ENCODE results near the gene UBTF.
A peak's percentile ranks its signal among the peaks of the same experiment; 100 is the strongest.

The UBTF gene

DNA sequence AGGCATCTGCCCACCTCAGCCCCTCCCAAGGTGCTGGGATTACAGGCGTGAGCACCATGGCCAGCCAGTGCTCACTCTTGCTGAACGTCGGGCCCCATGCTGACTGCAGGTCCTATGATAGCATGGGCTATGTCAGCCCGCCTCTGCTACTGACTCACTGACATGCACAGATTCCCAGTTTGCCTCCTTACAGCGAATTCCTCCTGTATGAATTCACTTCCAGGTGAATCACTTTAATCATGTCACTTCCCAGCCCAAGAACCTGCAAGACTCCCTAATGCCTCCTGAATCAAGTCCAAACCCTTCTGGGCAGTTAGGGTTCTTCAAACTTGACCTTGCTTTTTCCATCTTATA, 16.1 kb upstream of the UBTF start:
- no peaks in the 10 kb centered on the region for H3K9me3 ChIP-seq (ENCODE audit: severe bottlenecking)
- no peak overlapping the region for H3K4me3 ChIP-seq (ENCODE audit: low read depth, low read length)
- H3K27me3 ChIP-seq (ENCODE audit: insufficient read depth, low read depth, severe bottlenecking) = no peaks in the 10 kb centered on the region
- no peaks in the 10 kb centered on the region for H3K36me3 ChIP-seq
- no peak for DNase-seq
- TF ChIP-seq, protein P1, sequence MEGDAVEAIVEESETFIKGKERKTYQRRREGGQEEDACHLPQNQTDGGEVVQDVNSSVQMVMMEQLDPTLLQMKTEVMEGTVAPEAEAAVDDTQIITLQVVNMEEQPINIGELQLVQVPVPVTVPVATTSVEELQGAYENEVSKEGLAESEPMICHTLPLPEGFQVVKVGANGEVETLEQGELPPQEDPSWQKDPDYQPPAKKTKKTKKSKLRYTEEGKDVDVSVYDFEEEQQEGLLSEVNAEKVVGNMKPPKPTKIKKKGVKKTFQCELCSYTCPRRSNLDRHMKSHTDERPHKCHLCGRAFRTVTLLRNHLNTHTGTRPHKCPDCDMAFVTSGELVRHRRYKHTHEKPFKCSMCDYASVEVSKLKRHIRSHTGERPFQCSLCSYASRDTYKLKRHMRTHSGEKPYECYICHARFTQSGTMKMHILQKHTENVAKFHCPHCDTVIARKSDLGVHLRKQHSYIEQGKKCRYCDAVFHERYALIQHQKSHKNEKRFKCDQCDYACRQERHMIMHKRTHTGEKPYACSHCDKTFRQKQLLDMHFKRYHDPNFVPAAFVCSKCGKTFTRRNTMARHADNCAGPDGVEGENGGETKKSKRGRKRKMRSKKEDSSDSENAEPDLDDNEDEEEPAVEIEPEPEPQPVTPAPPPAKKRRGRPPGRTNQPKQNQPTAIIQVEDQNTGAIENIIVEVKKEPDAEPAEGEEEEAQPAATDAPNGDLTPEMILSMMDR (IDR thresholded peaks at IDR 0.05; ENCODE audit: low read depth, low read length) = no peak
- no peak overlapping the region for H3K27ac ChIP-seq

DNA sequence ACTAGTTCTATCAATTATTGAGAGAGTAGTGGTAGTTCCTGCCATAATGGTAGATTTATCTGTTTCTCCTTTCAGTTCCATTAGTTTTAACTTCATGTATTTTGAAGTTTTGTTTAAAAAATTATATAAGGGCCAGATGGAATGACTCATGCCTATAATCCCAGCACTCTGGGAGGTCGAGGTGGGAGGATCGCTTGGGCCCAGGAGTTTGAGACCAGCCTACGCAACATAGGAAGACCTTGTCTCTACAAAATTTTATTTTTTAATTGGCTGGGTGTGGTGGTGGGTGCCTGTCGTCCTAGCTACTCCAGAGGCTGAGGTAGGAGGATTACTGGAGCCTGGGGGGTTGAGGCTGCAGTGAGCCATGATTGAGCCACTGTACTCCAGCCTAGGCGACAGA, 14.1 kb upstream of the UBTF start:
- Histone ChIP-seq H3K9me3 (ENCODE audit: severe bottlenecking) (no peaks in the 10 kb centered on the region), H3K4me3 (ENCODE audit: low read depth, low read length) (no peak overlapping the region), H3K27me3 (ENCODE audit: insufficient read depth, low read depth, severe bottlenecking) (no peaks in the 10 kb centered on the region), H3K27ac (peak overlapping the region; percentile 66), H3K36me3 (no peaks in the 10 kb centered on the region)
- TF ChIP-seq, protein P1 (IDR thresholded peaks at IDR 0.05; ENCODE audit: low read depth, low read length) = no peak
- no peak for DNase-seq

DNA sequence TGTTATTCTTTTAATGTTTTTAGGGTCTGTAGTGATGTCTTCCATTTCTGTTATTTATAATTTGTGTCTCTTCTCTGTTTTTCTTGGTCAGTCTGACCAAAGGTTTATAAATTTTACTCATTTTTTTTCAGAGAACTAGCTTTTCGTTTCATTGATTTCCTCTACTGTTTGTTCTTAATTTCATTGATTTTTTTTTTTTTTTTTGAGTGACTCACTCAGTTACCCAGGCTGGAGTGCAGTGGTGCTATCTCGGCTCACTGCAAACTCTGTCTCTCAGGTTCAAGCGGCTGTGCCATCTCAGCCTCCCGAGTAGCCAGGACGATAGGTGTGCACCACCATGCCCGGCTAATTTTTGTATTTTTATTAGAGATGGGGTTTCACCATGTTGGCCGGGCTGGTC, 12.6 kb upstream of the UBTF start:
- Histone ChIP-seq H3K27me3 (ENCODE audit: insufficient read depth, low read depth, severe bottlenecking) (no peaks in the 10 kb centered on the region), H3K27ac (peak overlapping the region; percentile 66), H3K9me3 (ENCODE audit: severe bottlenecking) (no peaks in the 10 kb centered on the region), H3K36me3 (no peaks in the 10 kb centered on the region), H3K4me3 (ENCODE audit: low read depth, low read length) (no peak overlapping the region)
- DNase-seq = no peak
- TF ChIP-seq, protein P1 (IDR thresholded peaks at IDR 0.05; ENCODE audit: low read depth, low read length) = no peak

DNA sequence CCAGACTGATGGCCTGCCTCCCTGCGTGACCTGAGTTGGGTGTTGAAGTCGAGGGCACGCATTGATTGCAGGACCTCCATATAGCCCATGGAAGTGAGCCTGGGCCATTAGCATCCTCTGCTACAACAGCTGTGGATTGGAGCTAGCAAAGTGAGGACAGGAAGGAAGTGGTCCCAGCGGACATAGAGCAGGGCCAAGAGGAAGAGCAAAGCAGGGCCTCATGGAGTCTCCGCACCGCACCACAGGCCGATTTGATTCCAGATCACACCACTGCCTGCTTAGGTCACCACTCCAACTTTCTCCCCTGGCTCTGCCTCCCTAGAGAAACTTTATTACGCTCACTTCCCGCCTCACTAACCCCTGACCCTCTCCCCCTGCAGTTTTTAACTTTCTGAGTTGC, 10.7 kb upstream of the UBTF start:
- no peaks in the 10 kb centered on the region for H3K9me3 ChIP-seq (ENCODE audit: severe bottlenecking)
- H3K27ac ChIP-seq = no peak overlapping the region
- H3K27me3 ChIP-seq (ENCODE audit: insufficient read depth, low read depth, severe bottlenecking) = no peaks in the 10 kb centered on the region
- no peak overlapping the region for H3K4me3 ChIP-seq (ENCODE audit: low read depth, low read length)
- DNase-seq = no peak
- TF ChIP-seq, protein P1 (IDR thresholded peaks at IDR 0.05; ENCODE audit: low read depth, low read length) = no peak
- no peaks in the 10 kb centered on the region for H3K36me3 ChIP-seq

DNA sequence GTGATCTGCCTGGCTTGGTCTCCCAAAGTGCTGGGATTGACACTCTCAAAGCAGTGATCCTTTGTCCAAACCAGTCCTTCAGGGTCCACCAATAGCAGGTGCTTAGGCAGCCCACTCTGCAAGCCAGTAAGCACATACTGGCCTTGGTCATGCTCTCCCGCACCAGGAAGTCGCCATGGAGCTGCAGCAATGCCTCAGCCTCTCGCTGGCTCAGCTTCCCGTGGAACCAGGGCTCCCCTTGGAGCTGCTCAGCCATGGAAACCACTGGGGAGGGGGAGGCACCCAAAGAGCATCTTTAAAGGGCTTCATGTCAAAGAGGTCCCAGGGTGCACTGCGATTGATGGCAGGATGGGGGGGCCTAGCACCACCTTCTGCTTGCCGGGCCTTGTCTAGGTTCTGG, 9.6 kb upstream of the UBTF start:
- no peak for DNase-seq
- Histone ChIP-seq H3K4me3 (ENCODE audit: low read depth, low read length) (no peak overlapping the region), H3K27ac (no peak overlapping the region), H3K9me3 (ENCODE audit: severe bottlenecking) (no peaks in the 10 kb centered on the region), H3K36me3 (no peaks in the 10 kb centered on the region), H3K27me3 (ENCODE audit: insufficient read depth, low read depth, severe bottlenecking) (no peaks in the 10 kb centered on the region)
- TF ChIP-seq, protein P1 (IDR thresholded peaks at IDR 0.05; ENCODE audit: low read depth, low read length) = no peak

DNA sequence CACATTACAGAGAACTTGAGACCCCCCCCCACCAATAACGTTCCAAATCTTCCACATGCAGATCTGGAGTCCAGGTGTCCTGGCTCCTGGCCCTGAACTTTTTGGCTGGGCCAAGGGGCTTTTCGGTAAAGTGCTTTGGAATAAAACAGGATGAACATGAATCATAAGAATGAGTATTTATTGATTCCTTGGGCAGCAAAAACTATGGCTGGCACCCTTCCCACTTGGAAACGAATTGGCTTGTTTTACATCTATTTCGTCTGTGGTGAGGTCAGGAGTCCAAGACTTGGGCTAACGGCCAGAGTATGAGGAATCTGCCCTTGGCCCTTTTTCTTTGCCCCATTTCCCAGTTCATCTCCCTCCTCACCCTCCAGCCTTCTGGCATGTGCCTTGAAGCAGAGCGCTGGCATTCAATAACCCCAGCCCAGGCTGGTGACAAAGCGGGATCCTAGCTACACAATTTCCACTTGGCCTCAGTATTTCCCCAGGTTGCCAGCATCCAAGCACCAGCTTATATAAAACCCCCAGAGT, 4.1 kb upstream of the UBTF start:
- Histone ChIP-seq H3K9me3 (ENCODE audit: severe bottlenecking) (no peaks in the 10 kb centered on the region), H3K27ac (no peak overlapping the region), H3K36me3 (peaks cover 9% of the 10 kb centered on the region), H3K4me3 (ENCODE audit: low read depth, low read length) (no peak overlapping the region), H3K27me3 (ENCODE audit: insufficient read depth, low read depth, severe bottlenecking) (no peaks in the 10 kb centered on the region)
- DNase-seq = no peak
- TF ChIP-seq, protein P1 (IDR thresholded peaks at IDR 0.05; ENCODE audit: low read depth, low read length) = no peak
